CD4-positive, alpha-beta T cell treated with Interleukin-21 for 1 hour (primary cell): Measurements from ENCODE around the gene CYGB.

Source experiments
- DNase-seq: peaks from one replicate; pipeline ENCODE4 v3.0.0-alpha.2; 2020

Gene CYGB

DNA sequence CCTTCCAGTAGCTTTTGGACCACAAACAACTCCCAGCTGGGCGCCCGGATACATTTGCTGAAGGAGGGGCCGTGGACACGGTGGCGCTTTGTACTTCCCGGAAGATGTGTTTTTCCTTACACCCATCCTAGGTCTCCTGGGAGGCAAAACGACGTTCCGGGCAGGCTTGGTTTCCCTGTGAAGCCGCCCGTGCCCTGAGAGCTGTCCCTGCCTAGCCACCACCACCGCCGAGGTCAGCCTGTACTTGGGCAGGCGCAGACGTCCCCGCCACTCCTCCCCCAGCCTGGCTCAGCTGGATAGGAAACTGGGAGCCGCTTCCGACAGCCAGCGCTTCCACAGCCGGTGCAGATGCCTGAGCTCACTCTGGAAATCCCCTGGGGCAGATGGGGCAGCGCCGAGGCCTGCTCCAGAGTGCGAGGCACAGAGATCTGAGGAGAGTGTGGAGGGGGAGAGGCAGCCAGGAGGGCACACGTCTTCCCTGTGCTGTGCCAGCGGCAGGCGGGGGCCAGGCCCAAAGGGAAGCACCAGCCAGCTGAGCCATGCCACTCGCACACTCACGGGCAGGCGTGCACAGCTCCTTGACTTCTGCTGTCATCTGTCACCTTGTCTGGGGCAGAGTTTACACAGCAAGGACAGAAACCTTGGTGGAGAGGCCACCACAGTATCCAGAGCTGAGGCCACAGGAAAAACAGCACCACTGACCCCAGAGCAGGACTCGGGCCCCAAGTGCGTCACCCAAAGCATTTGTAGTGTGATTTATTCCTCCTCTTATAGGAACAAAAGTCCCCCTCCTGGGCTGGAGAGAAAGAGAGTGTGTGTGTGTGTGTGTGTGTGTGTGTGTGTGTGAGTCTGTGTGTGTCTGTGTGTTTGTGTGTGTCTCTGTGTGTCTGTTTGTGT is 39.3 kb downstream of the CYGB start:
- DNase-seq = no peak

- DNase-seq = no peak
These were observed 39.9 kb downstream of the CYGB start for GRCh38 chr17:76497699-76497978.

- no peak for DNase-seq
These were observed 41.0 kb downstream of the CYGB start for GRCh38 chr17:76496464-76496863.

DNA sequence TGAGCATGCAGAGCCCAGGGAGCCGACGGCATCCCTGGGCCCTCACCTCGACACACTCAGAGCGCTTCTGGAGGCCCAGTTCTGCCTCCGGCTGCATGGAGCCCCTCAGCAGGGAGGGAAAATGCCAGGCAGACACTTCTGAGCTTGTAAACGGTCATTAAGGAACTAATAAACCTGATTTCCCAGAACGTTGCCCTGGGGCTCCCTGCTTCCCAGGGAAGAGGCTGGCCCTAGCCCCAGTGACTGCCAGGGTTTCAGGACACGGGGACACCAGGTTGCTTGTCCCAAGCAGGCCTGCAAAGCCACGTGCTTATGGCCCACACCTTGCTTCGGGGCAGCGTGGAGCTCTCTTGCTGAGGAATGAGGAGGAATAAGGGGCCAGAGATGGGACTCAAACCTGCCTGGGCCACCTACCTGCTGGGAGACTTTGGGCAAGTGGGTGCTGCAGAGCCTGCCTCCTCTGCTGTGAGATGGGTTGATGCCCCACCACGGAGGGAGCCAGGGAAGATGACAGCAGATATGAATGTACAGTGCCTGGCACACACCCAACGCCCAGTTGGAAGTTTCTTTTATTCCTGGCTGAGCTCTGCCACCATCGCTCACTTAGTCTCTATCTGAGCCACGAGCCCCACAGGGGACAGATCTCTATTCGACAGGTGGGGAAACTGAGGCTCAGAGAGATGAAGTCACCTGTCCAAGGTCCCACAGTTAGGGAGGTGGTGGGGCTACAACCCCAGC is 41.7 kb downstream of the CYGB start:
- no peak for DNase-seq

DNA sequence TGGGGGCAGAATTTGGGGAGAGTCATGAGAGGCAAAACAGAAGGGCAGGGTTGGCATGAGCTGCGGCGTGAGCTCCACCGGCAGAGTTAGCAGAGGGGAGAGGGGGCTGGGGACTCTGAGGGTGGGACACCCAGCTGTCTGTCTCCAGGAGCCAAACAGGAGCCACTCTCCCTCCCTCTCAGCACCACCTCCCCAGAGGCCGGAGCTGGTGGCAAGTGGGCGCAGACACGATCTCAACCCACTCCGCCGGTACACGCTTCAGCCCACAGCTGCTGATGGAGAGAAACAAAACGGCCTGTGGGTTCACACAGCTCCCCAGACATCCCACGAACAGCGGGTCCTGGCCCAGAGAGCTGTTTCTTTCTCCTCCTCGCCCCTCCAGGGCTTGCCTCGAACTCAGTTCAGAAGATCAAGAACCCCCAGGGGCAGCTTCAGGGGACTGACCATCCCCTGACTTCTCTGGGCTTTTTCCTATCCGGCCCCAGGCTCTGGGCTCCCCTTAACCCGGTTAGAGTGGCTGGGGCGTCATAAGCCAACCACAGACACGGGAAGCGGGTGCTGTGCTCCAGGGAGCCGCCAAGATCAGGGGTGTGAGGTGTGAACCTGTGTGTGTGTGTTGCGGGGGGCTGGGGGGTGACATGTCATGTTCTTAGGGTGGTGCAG is 43.9 kb downstream of the CYGB start:
- peak; percentile 50 for DNase-seq

DNA sequence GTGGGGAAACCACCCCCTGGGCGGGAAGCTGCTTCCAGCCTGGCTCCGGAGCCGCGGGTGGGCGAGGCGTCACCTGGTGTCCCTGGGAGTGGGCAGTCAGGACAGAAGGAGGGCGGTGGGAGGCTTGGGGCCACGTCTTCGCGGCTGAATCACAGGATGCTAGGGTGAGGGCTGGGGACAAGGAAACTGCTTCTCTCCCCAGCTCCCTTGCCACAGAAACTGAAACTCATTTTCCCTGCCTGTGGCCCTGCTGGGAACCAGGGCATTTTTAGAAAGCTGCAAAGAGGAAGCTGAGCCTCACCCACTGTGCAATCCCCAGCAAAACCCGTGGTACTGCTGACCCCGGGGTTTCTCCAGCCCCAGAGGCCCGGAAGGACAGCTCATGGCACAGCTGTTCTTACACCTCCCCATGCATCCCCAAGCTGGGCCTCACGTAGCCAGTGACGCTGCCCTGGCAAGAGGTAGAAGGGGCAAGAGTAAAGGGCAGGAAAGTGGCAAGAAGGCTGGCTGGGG is 44.5 kb downstream of the CYGB start:
- peak; percentile 58 for DNase-seq

- peak; percentile 17 for DNase-seq
These were observed 45.2 kb downstream of the CYGB start for GRCh38 chr17:76492123-76492988.

GRCh38 chr17:76491271-76492122 is 46.0 kb downstream of the CYGB start:
- DNase-seq = no peak

- DNase-seq = no peak
These were observed 47.3 kb downstream of the CYGB start for GRCh38 chr17:76490112-76490710.

DNA sequence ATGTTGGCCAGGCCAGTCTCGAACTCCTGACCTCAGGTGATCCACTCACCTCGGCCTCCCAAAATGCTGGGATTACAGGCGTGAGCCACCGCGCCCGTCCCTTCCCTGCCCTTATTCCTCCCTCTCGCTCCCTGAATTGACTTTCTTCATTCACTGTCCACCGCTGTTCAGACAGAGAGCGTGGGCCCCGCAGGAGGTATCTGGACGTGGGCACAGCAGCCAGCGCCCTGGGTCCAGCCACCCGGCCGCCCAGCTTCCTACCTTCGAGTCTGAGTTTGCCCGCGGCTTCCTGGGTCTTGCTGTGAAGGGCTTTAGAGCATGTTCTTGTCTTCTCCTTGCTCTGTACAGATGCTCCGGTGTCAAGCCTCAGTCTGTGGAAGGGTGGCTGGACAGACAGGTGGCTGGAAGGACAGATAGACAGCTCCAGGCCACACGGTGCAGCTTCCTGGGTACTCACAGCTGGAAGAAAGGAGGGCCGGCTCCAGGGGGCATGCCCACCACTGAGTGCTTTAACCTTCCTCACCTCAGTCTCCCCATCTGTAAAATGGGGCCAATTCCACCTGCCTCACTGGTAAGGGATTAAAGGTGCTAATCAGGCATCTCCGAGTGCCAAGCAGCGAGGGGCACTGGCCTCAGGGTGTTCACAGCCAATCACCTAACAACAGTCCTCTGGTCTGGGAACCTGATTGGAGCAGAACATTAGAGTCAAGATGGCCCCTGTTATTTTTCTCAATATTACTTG is 49.9 kb downstream of the CYGB start:
- no peak for DNase-seq

GRCh38 chr17:76485569-76485968 is 51.9 kb downstream of the CYGB start:
- no peak for DNase-seq

- no peak for DNase-seq
These were observed 53.2 kb downstream of the CYGB start for GRCh38 chr17:76484228-76484725.

GRCh38 chr17:76481071-76481655 is 56.3 kb downstream of the CYGB start:
- no peak for DNase-seq

- DNase-seq = no peak
These were observed 56.9 kb downstream of the CYGB start for GRCh38 chr17:76480632-76481031.

DNA sequence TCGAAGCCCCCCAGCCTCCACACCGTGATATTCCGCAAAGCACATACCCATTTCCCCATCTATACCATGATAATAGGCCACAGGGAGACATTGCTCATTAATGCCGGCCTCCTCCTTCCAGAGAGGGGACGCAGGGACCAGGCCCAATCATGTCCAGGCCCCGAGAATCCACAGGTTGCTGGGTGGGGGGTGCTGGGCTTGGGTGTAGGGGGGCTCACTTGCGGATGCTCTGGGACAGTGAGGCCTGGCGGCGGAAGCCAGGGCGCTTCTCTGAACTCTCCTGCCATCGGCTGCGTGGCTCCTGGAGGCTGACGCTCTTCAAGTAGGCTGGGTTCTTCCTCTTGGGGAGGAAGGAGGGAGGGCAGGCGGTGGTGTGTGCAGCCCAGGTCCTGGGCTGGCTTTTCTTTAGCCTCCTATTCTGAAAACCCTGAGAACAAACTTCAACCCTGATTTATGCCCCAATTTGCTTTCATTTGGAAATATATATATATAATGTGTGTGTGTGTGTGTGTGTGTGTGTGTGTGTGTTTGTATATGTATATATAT is 57.9 kb downstream of the CYGB start:
- no peak for DNase-seq

DNA sequence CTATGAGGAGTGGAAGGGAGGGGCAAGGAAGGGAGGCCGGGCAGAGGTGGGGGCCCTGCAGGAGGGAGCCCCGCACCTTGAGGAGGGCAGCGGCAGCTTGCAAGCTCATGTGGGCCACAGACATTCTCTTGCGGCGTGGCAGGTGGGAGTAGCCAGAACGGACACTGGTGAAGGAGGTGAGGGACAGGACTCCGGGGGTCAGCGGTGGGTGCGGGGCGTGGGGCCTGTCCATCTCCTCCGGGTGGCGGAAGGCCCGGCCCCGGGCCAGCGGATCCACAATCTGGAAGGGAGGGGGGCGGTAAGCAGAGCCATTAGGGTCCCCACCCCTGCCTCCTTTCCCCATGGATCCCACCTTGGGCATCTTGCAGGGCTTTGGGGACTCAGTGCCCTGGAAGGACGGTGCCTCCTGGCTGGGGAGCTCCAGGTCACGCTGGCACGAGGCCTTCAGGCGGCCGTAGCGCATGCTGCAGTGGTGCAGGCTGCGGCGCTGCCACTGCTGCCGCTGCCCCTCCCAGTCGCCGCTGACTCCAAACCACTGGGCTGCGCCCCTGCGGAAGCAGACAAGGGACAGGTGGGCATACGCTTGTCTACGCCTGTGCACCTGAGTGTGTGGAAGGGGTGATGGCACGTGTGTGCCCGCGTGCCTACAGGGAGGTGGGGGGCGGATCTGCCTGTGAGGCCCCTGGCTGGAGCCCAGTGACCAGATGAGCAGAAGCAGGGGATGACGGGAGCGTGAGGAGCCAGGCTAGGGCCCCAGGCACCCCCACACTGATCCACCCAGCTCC is 58.6 kb downstream of the CYGB start:
- no peak for DNase-seq

GRCh38 chr17:76478097-76478496 is 59.4 kb downstream of the CYGB start:
- no peak for DNase-seq

DNA sequence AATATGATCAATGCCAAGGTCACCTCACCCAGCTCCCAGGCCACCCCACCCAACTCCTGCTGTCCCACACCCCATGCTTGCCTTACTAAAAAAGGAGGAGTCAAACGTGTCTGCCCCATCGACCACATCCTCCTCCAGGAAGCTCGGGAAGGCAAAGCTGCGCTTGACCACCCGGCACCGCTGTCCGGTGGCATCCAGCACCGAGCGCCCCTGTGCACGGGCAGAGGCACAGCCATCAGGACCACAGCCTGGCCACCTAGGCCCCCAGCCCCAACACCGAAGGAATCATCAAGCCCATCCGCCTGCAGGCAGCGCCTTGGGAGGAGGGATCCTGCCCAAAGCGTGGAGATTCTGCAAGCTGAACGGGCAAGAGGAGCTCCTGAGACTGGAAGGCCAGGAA is 59.9 kb downstream of the CYGB start:
- DNase-seq = no peak
